Measurements from ENCODE around the gene SFXN2.
"Not testable (repeated sequence)": the region's sequence is repeated elsewhere in the genome, so short reads cannot be mapped to it uniquely, and the experiment has no call there.

SFXN2 gene

DNA sequence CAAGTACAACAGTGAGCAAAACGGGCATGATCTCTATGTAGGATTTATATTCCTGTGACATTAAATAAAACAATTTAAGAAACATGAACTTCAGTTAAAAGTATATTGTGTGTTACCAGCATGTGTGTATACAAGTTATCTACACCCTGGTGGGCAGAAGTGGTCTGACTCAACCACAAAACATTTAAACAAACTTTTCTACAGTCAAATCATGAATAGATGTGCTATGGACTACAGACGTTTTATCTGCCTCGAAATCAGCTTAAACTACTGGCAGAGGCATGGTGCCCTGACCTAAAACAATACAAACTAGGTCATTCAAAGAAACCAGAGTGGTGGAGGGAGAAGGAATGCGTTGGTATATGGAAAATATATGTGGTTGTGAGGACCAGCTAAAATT is 3.8 kb upstream of the SFXN2 start:
- no peaks in the 10 kb centered on the region for H3K27me3 ChIP-seq (ENCODE audit: control insufficient read depth in 1 of 2, insufficient read depth in 2 of 2, low read length in 2 of 2)
- no peaks in the 10 kb centered on the region for H3K9me3 ChIP-seq (ENCODE audit: control insufficient read depth in 2 of 2, low read length in 2 of 2)
- H3K4me3 ChIP-seq (ENCODE audit: low read length in 2 of 2), result no peak overlapping the region
- no peaks in the 10 kb centered on the region for H3K36me3 ChIP-seq (ENCODE audit: control insufficient read depth in 2 of 2, insufficient read depth in 2 of 2, low read length in 2 of 2)
- H3K9ac ChIP-seq (ENCODE audit: low read length in 2 of 2), result no peak overlapping the region
- H3K4me1 ChIP-seq (ENCODE audit: control insufficient read depth, insufficient read depth, low read length), result peaks cover 13% of the 10 kb centered on the region
- no peak overlapping the region for H3K27ac ChIP-seq (ENCODE audit: low read length)

DNA sequence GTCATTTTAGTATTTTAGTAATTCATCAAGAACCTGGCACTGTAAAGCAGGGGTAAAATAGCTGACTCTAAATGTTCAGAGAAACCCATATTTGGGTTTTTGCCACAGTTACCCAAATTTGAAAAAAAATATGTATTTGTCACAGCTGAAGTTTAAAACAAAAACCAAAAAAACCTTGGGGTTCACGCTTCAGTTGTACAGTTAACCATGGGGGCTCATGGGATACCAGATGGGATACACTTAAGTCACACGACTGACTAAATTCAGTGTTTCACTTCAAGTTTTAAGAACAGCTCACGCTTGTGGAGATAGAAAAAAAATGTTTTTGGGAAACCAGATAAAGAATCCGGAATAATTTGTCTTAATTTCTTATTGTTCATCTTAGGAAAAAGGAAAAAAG is 2.3 kb upstream of the SFXN2 start:
- no peak overlapping the region for H3K9ac ChIP-seq (ENCODE audit: low read length in 2 of 2)
- peaks cover 13% of the 10 kb centered on the region for H3K4me1 ChIP-seq (ENCODE audit: control insufficient read depth, insufficient read depth, low read length)
- no peaks in the 10 kb centered on the region for H3K36me3 ChIP-seq (ENCODE audit: control insufficient read depth in 2 of 2, insufficient read depth in 2 of 2, low read length in 2 of 2)
- H3K9me3 ChIP-seq (ENCODE audit: control insufficient read depth in 2 of 2, low read length in 2 of 2), result no peaks in the 10 kb centered on the region
- no peak overlapping the region for H3K4me3 ChIP-seq (ENCODE audit: low read length in 2 of 2)
- H3K27ac ChIP-seq (ENCODE audit: low read length), result no peak overlapping the region
- H3K27me3 ChIP-seq (ENCODE audit: control insufficient read depth in 1 of 2, insufficient read depth in 2 of 2, low read length in 2 of 2), result no peaks in the 10 kb centered on the region

DNA sequence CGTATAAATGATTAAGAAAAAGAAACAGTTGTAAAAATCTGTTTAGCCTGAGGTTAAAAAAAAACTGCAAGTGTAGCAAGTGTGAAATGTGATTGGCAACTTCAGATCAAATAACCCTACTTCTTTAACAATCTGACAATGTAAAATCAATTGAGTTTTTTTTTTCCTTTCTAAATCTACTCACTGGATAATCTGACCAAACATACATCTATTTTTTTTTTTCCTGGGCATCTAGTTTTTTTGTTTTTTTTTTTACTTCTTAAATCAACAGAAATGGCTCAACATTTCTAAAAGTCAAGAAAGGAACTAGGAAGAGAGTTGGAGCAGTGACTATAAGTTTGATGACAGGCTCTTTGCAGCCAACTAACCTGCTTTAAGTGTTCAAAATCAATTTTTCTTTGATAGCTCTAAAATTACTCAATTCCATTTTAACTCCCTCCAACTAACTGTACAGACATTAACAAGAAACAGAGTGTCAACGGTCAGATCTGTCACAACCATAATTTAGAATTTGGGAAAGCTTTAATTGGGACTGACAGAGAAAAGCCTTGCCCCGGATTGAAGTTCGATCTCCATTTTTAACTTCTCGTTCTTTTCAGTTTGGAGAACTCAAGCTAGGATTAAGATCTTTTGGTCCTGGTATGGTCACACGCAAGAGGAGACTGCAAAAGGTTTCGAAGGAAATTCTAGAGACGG is 1.4 kb upstream of the SFXN2 start:
- Histone ChIP-seq H3K4me1 (ENCODE audit: control insufficient read depth, insufficient read depth, low read length) (peaks cover 13% of the 10 kb centered on the region), H3K9ac (ENCODE audit: low read length in 2 of 2) (peak overlapping the region; percentile 73 to 79), H3K36me3 (ENCODE audit: control insufficient read depth in 2 of 2, insufficient read depth in 2 of 2, low read length in 2 of 2) (no peaks in the 10 kb centered on the region)

DNA sequence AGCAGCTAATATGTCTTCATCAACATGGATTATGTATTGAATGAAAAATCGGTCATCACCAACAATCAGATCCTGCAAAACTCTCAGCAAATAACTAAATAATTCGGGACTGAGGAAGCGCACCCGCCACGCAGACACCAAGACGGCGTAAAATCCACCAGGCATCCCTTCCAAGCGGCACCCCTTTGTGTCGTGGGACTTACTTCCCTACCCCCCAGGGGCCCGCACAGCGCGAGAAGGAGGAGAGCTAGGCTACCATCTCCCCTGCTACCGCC is 960 bp upstream of the SFXN2 start:
- Histone ChIP-seq H3K27me3 (ENCODE audit: control insufficient read depth in 1 of 2, insufficient read depth in 2 of 2, low read length in 2 of 2) (no peaks in the 10 kb centered on the region), H3K9me3 (ENCODE audit: control insufficient read depth in 2 of 2, low read length in 2 of 2) (no peaks in the 10 kb centered on the region), H3K9ac (ENCODE audit: low read length in 2 of 2) (peak overlapping the region; percentile 73 to 79), H3K27ac (ENCODE audit: low read length) (peak overlapping the region; percentile 67), H3K4me3 (ENCODE audit: low read length in 2 of 2) (peak overlapping the region; percentile 92 to 94), H3K36me3 (ENCODE audit: control insufficient read depth in 2 of 2, insufficient read depth in 2 of 2, low read length in 2 of 2) (no peaks in the 10 kb centered on the region), H3K4me1 (ENCODE audit: control insufficient read depth, insufficient read depth, low read length) (peaks cover 18% of the 10 kb centered on the region)

More for the DNA sequence above, 1.4 kb upstream of the SFXN2 start:
- peak overlapping the region; percentile 92 to 94 for H3K4me3 ChIP-seq (ENCODE audit: low read length in 2 of 2)
- no peaks in the 10 kb centered on the region for H3K9me3 ChIP-seq (ENCODE audit: control insufficient read depth in 2 of 2, low read length in 2 of 2)
- no peaks in the 10 kb centered on the region for H3K27me3 ChIP-seq (ENCODE audit: control insufficient read depth in 1 of 2, insufficient read depth in 2 of 2, low read length in 2 of 2)
- peak overlapping the region; percentile 67 for H3K27ac ChIP-seq (ENCODE audit: low read length)

DNA sequence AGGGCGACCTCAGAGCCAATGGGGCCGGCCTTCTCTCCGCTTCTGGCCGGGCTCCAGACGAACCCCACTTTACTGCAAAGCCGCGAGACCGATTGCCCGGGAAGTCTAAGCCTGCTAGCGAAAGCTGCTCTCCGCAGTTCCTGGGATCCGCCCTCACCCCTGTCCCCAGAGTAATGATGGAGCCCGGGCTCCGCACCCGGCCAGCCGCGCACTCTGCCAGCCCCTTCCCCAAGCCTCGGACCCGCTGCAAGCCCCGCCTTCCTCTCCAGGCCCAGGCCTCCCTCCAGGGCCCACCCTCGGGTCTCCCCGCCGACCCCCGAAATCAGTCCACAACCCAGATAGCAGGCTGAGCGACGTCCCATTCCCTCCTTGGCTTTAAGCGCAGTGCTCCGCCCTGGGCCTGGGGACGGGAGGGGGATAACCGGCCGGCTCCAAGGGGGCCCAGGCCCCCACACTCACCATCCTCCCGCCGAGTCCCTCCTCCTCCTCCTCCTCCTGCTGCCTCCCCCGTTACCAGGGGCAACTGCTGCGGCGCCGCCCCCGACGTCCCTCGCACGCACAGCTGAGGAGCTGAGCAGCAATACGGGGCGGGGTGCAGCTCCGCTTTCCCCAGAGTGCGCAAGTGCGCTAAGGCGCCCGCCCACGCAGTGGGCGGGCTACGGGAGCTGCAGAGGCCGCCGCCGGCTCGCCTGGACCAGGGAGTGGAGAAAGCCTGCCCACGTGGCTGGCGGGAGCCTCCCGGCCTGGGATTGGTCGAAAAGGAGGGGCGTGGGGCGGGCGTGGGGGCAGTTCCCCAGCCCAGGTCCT is 419 bp upstream of the SFXN2 start, which contains the start of gene ARL3:
ARL3 (minus strand) TSS at position 584 of the 807 bp plus-strand sequence; CDS start at position 462, 122 bp downstream.
- H3K27me3 ChIP-seq (ENCODE audit: control insufficient read depth in 1 of 2, insufficient read depth in 2 of 2, low read length in 2 of 2), result no peaks in the 10 kb centered on the region
- peak within 1 kb of the TSS; percentile 67 for H3K27ac ChIP-seq (ENCODE audit: low read length)
- H3K4me1 ChIP-seq (ENCODE audit: control insufficient read depth, insufficient read depth, low read length), result peaks cover 19% of the 10 kb centered on the region
- peak within 1 kb of the TSS; percentile 92 to 94 for H3K4me3 ChIP-seq (ENCODE audit: low read length in 2 of 2)
- H3K9me3 ChIP-seq (ENCODE audit: control insufficient read depth in 2 of 2, low read length in 2 of 2), result no peaks in the 10 kb centered on the region
- peak within 1 kb of the TSS; percentile 73 to 79 for H3K9ac ChIP-seq (ENCODE audit: low read length in 2 of 2)
- H3K36me3 ChIP-seq (ENCODE audit: control insufficient read depth in 2 of 2, insufficient read depth in 2 of 2, low read length in 2 of 2), result no peaks in the 10 kb centered on the region

DNA sequence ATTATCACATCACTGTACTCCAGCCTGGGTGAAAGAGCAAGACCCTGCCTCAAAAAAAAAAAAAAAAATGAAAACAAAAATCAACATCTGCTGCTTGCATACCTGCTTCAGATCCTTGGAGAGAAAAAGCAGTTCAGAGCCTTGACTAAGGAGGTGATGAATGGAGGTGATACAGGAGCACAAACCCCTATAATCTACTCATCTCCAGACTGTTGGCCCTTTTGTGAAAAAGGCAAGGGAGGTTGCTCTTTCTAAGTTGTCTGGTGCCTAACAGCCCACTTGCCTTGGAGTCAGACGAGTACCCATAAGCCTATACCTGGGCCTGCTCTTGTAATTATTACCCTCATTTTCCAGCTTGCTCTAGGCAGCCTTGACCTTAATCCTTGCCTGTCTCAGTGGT is 1.4 kb downstream of the SFXN2 start:
- Histone ChIP-seq H3K4me1 (ENCODE audit: control insufficient read depth, insufficient read depth, low read length) (peaks cover 19% of the 10 kb centered on the region), H3K27me3 (ENCODE audit: control insufficient read depth in 1 of 2, insufficient read depth in 2 of 2, low read length in 2 of 2) (no peaks in the 10 kb centered on the region), H3K9me3 (ENCODE audit: control insufficient read depth in 2 of 2, low read length in 2 of 2) (no peaks in the 10 kb centered on the region), H3K4me3 (ENCODE audit: low read length in 2 of 2) (no peak overlapping the region), H3K36me3 (ENCODE audit: control insufficient read depth in 2 of 2, insufficient read depth in 2 of 2, low read length in 2 of 2) (no peaks in the 10 kb centered on the region), H3K27ac (ENCODE audit: low read length) (no peak overlapping the region), H3K9ac (ENCODE audit: low read length in 2 of 2) (no peak overlapping the region)

DNA sequence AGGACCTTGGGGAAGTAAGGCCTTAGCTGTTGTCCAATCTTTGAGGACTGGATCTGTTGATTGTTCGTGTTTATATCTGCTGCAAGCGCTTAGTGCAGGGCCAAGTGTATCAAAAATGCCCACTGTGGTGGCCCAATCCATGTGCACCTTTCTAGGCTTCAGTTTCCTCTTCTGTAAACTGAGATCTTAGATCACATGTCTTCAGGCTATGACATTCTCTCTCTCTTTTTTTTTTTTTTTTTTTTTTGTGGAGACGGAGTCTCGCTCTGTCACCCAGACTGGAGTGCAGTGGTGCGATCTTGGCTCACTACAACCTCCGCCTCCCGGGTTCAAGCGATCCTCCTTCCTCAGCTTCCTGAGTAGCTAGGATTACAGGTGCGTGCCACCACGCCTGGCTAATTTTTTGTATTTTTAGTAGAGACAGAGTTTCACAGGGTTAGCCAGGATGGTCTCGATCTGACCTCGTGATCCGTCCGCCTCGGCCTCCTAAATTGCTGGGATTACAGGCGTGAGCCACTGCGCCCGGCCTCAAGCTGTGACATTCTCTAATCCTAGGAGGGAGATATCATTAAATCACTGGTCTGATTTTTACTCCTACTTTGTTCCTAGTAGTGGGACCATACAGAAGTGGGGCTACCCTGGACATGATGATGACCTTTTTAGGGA is 2.6 kb downstream of the SFXN2 start:
- H3K9ac ChIP-seq (ENCODE audit: low read length in 2 of 2); H3K27ac ChIP-seq (ENCODE audit: low read length); H3K36me3 ChIP-seq (ENCODE audit: control insufficient read depth in 2 of 2, insufficient read depth in 2 of 2, low read length in 2 of 2); H3K27me3 ChIP-seq (ENCODE audit: control insufficient read depth in 1 of 2, insufficient read depth in 2 of 2, low read length in 2 of 2); H3K9me3 ChIP-seq (ENCODE audit: control insufficient read depth in 2 of 2, low read length in 2 of 2); H3K4me3 ChIP-seq (ENCODE audit: low read length in 2 of 2): not testable (repeated sequence)
- H3K4me1 ChIP-seq (ENCODE audit: control insufficient read depth, insufficient read depth, low read length), result peaks cover 19% of the 10 kb centered on the region

DNA sequence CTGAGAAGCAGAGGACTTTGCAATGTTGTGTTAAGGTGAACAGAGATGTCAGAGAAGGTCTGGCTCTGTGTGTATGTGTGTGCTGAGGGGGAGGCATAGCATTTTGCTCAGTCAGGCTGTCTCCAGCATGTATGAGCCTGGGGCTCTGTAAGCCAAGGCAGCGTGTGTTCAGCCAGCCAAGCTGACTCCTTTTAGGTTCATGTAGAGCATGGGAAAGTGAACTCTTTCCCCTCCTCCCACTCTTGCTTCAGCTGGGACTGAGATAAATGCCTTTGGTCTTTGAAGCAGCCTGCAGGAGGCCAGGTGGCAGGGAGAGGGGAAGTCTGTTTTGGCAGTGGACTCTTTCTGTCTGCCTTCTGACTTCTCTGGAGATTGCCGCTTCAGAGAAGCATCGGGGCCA is 3.8 kb downstream of the SFXN2 start:
- H3K4me3 ChIP-seq (ENCODE audit: low read length in 2 of 2), result no peak overlapping the region
- H3K4me1 ChIP-seq (ENCODE audit: control insufficient read depth, insufficient read depth, low read length), result peaks cover 19% of the 10 kb centered on the region
- H3K27me3 ChIP-seq (ENCODE audit: control insufficient read depth in 1 of 2, insufficient read depth in 2 of 2, low read length in 2 of 2), result no peaks in the 10 kb centered on the region
- no peaks in the 10 kb centered on the region for H3K9me3 ChIP-seq (ENCODE audit: control insufficient read depth in 2 of 2, low read length in 2 of 2)
- peak overlapping the region; percentile 64 for H3K27ac ChIP-seq (ENCODE audit: low read length)
- peak overlapping the region in 1 of 2 donors; percentile 42 for H3K9ac ChIP-seq (ENCODE audit: low read length in 2 of 2)
- no peaks in the 10 kb centered on the region for H3K36me3 ChIP-seq (ENCODE audit: control insufficient read depth in 2 of 2, insufficient read depth in 2 of 2, low read length in 2 of 2)

DNA sequence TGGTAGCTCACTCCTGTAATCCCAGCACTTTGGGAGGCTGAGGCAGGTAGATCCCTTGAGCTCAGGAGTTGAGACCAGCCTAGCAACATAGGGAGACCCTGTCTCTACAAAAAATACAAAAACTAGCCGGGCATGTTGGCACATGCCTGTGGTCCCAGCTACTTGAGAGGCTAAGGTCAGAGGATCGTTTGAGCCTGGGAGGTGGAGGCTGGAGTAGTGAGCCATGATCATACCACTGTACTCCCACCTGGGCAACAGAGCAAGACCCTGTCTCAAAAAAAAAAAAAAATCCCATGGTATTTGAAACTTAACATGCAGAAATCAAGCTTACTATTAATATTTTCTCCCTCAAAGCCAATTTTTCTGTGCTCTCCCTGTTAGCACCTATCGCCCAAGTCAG is 5.9 kb downstream of the SFXN2 start:
- no peak overlapping the region for H3K9ac ChIP-seq (ENCODE audit: low read length in 2 of 2)
- H3K9me3 ChIP-seq (ENCODE audit: control insufficient read depth in 2 of 2, low read length in 2 of 2), result no peaks in the 10 kb centered on the region
- no peaks in the 10 kb centered on the region for H3K36me3 ChIP-seq (ENCODE audit: control insufficient read depth in 2 of 2, insufficient read depth in 2 of 2, low read length in 2 of 2)
- no peak overlapping the region for H3K27ac ChIP-seq (ENCODE audit: low read length)
- H3K4me1 ChIP-seq (ENCODE audit: control insufficient read depth, insufficient read depth, low read length), result peaks cover 5% of the 10 kb centered on the region
- no peaks in the 10 kb centered on the region for H3K27me3 ChIP-seq (ENCODE audit: control insufficient read depth in 1 of 2, insufficient read depth in 2 of 2, low read length in 2 of 2)
- H3K4me3 ChIP-seq (ENCODE audit: low read length in 2 of 2), result no peak overlapping the region

DNA sequence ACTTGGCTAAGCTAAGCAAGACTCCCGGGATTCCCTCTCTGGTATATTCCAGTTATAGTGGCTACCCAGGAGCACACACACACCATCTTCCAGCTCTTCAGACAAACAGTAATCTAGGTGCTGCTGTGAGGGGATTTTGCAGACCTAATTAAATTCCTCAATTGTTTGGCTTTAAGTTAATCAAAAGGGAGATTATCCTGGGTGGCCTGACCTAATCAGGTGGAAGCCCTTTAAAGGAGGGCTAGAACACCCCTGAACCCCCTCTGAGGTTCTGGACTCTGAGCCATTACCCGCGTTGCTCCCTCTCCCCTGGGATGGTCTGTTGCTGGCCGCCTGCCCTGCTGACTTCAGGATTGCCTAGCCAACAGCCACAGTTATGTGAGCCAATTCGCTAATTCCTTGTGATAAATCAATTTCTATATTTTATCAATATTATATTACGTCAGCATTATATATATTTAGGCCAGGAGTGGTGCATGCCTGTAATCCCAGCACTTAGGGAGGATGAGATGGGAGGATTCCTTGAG is 6.4 kb downstream of the SFXN2 start:
- Histone ChIP-seq H3K4me1 (ENCODE audit: control insufficient read depth, insufficient read depth, low read length) (peaks cover 5% of the 10 kb centered on the region), H3K27me3 (ENCODE audit: control insufficient read depth in 1 of 2, insufficient read depth in 2 of 2, low read length in 2 of 2) (no peaks in the 10 kb centered on the region), H3K9me3 (ENCODE audit: control insufficient read depth in 2 of 2, low read length in 2 of 2) (no peaks in the 10 kb centered on the region), H3K9ac (ENCODE audit: low read length in 2 of 2) (no peak overlapping the region), H3K36me3 (ENCODE audit: control insufficient read depth in 2 of 2, insufficient read depth in 2 of 2, low read length in 2 of 2) (no peaks in the 10 kb centered on the region), H3K27ac (ENCODE audit: low read length) (no peak overlapping the region), H3K4me3 (ENCODE audit: low read length in 2 of 2) (no peak overlapping the region)

Measured in stomach smooth muscle (tissue), 2 donors.